Left ventricle myocardium inferior (tissue), 1 donor: ENCODE measurements around the gene PRH2. TPM values are rescaled to one million over a fixed set of nuclear protein-coding genes. Genes with fewer than 3 reads are reported as not detected.

Experiments used
- DNase-seq: peaks from one replicate; pipeline ENCODE4 v3.0.0-alpha.2; 2020
- H3K27ac ChIP-seq: fragments of 200-600 bp; replicated peaks from 2 replicates; pipeline ENCODE4 v1.8.0; 2021
- H3K27me3 ChIP-seq: fragments of 200-600 bp; 2 replicates; pipeline ENCODE4 v1.8.0; 2021; ENCODE audit warnings: low read depth
- H3K36me3 ChIP-seq: fragments of 200-600 bp; 2 replicates; pipeline ENCODE4 v1.8.0; 2021
- H3K4me1 ChIP-seq: fragments of 200-600 bp; 2 replicates; pipeline ENCODE4 v1.8.0; 2021
- H3K4me3 ChIP-seq: fragments of 200-600 bp; 2 replicates; pipeline ENCODE4 v1.8.0; 2021; ENCODE audit warnings: mild to moderate bottlenecking, moderate library complexity
- H3K9me3 ChIP-seq: fragments of 200-600 bp; replicated peaks from 2 replicates; pipeline ENCODE4 v1.8.0; 2021
- intact Hi-C: fragments of 100-400 bp; cut with micrococcal nuclease; formaldehyde crosslinking; loops from one replicate; pipeline ENCODE4 v1.11.0; 2022
- long read RNA-seq: library from polyadenylated mRNA; unstranded; transcript quantifications from one replicate; pipeline ENCODE4 v2.0.0, GENCODE V29; 2021
- total RNA-seq: library from RNA; stranded (reverse); fragmentation: NEBNext Ultra II Directional; extraction: Animal tissue kit (Norgen Biotek cat#: 25700); gene quantifications from one replicate; pipeline ENCODE4 v1.2.1, GENCODE V29; 2021
- TF ChIP-seq, protein P1 (sequence below): fragments of 200-600 bp; IDR thresholded peaks from 2 replicates; pipeline ENCODE4 v1.8.0; 2021; ENCODE audit warnings: antibody characterized with exemption, mild to moderate bottlenecking, borderline replicate concordance
- donor health status: DM: no; HTN: yes; CAD: no; lungs with severe emphysema.

The PRH2 gene
- not detected for total RNA-seq
- long read RNA-seq: 0 reads

GRCh38 chr12:10928746-10929286 lies at the start of gene PRH2:
Gene PRH2, plus strand, starts transcription at chr12:10929236. Its CDS starts 38 bp downstream, at chr12:10929274.
- no peak within 1 kb of the TSS for H3K4me3 ChIP-seq
- H3K4me1 ChIP-seq: no peaks in the 10 kb centered on the region
- no peaks in the 10 kb centered on the region for H3K9me3 ChIP-seq
- DNase-seq: no peak
- TF ChIP-seq, protein P1, sequence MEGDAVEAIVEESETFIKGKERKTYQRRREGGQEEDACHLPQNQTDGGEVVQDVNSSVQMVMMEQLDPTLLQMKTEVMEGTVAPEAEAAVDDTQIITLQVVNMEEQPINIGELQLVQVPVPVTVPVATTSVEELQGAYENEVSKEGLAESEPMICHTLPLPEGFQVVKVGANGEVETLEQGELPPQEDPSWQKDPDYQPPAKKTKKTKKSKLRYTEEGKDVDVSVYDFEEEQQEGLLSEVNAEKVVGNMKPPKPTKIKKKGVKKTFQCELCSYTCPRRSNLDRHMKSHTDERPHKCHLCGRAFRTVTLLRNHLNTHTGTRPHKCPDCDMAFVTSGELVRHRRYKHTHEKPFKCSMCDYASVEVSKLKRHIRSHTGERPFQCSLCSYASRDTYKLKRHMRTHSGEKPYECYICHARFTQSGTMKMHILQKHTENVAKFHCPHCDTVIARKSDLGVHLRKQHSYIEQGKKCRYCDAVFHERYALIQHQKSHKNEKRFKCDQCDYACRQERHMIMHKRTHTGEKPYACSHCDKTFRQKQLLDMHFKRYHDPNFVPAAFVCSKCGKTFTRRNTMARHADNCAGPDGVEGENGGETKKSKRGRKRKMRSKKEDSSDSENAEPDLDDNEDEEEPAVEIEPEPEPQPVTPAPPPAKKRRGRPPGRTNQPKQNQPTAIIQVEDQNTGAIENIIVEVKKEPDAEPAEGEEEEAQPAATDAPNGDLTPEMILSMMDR: no peak
- intact Hi-C loops: no loop called here
- H3K27me3 ChIP-seq: no peaks in the 10 kb centered on the region
- no peaks in the 10 kb centered on the region for H3K36me3 ChIP-seq
- no peak within 1 kb of the TSS for H3K27ac ChIP-seq

GRCh38 chr12:10884086-10884725 lies 44.8 kb upstream of the PRH2 start, which contains the start of gene PRH1:
Gene PRH1, minus strand, starts transcription at chr12:10884255. Its CDS starts 38 bp downstream, at chr12:10884217.
- Histone ChIP-seq H3K9me3 (no peaks in the 10 kb centered on the region), H3K27ac (no peak within 1 kb of the TSS), H3K27me3 (no peaks in the 10 kb centered on the region), H3K36me3 (peaks cover 9% of the 10 kb centered on the region), H3K4me1 (peaks cover 9% of the 10 kb centered on the region), H3K4me3 (no peak within 1 kb of the TSS)
- TF ChIP-seq, protein P1: no peak
- DNase-seq: no peak
- intact Hi-C loops: no loop called here

- H3K27ac ChIP-seq: no peak overlapping the region
- H3K36me3 ChIP-seq: no peaks in the 10 kb centered on the region
- no peaks in the 10 kb centered on the region for H3K27me3 ChIP-seq
- no peak overlapping the region for H3K4me3 ChIP-seq
- peaks cover 9% of the 10 kb centered on the region for H3K4me1 ChIP-seq
- H3K9me3 ChIP-seq: no peaks in the 10 kb centered on the region
- intact Hi-C loops: no loop called here
- no peak for DNase-seq
- TF ChIP-seq, protein P1: no peak
Observed at GRCh38 chr12:10889226-10889625, 39.8 kb upstream of the PRH2 start.

DNA sequence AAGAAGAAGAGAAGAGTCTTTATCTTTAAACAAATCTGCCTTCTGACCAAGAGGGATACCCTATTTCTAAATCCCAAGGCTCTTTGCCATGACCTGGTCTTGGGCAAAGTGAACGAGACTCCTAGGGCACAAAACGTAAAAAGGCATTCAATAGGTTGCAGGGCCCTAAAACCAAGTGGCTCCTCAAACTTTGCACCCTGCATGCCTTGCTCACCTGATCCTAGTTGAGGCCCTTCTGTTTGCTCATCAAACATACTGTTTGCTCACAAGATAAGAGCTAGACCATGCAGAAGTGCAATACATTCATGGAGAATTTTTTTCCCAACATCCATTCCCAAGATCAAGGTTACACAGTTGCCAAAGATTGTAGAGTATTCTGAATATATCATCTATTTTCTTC lies 37.1 kb upstream of the PRH2 start:
- Histone ChIP-seq H3K27ac (no peak overlapping the region), H3K9me3 (no peaks in the 10 kb centered on the region), H3K4me1 (no peaks in the 10 kb centered on the region), H3K4me3 (no peak overlapping the region), H3K27me3 (no peaks in the 10 kb centered on the region), H3K36me3 (no peaks in the 10 kb centered on the region)
- intact Hi-C loops: no loop called here
- DNase-seq: no peak
- TF ChIP-seq, protein P1: no peak

- intact Hi-C loops: no loop called here
- no peaks in the 10 kb centered on the region for H3K27me3 ChIP-seq
- H3K9me3 ChIP-seq: peaks cover under 1% of the 10 kb centered on the region
- no peak for DNase-seq
- H3K27ac ChIP-seq: no peak overlapping the region
- H3K4me1 ChIP-seq: no peaks in the 10 kb centered on the region
- no peak overlapping the region for H3K4me3 ChIP-seq
- H3K36me3 ChIP-seq: no peaks in the 10 kb centered on the region
- TF ChIP-seq, protein P1: no peak
Observed at GRCh38 chr12:10896854-10897253, 32.2 kb upstream of the PRH2 start.
